AG20443 (cell line): ENCODE measurements around the gene GCSH.

ENCODE experiments used
- DNase-seq: peaks from one replicate; pipeline ENCODE4 v3.0.0; 2012; ENCODE audit warnings: low spot score, mixed read lengths

The GCSH gene

DNA sequence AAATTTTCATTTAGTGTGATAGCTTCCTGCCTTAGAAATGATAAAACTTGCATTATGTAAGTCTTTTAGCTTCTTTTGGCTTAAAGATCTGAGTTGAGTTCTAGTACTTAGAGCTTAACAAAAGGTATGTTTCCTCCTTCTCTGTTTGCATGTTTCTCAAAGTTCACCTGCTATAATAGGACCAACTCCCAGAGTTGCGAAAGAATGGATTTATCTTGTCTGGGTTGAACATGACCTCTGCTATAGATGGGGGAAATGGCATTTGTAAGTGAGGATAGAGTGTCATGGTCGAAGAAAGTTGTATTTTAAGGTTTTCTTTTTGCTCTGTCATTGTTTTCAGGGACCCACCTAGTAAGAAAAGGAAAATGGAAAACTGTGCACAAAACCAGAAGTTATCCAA, 53.4 kb downstream of the GCSH start:
- no peak for DNase-seq

DNA sequence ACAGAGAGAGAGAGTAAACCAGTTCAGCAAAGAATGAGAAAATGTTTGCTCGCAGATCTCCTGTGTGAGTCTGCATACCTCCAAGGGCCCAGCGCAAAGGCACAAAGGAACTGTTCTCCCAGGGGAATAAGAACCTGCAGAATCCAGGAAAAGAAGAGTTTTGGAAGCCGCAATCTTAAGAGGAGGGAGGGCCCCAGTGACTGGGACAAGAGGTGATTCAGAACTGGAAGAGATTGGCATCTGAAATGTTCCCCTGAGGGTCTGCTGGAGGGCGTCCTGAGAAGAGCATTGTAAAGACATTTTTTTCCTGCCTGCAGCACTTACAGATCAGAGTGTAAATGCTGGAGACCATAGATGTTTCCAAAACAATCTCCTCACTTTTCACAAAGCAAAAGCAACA, 54.5 kb downstream of the GCSH start:
- no peak for DNase-seq

DNA sequence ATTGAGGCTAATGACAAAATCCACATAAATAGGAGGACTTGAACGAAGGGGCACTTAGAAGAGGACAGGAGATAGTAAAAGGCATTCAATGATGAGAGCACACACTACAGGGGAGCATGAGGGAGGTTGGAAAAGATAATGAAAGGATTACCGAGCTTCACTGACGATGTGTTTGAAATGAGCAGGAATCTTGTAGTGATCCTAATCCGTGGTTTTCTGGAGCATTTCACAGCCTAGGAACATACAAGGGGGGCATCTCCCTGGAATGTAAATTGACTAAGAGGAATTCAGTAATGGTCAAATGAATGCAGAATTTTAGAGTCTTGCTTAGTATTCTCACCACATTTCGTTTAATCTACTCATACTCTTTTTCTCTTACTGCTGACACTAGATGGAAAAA, 55.4 kb downstream of the GCSH start:
- DNase-seq, result no peak

DNA sequence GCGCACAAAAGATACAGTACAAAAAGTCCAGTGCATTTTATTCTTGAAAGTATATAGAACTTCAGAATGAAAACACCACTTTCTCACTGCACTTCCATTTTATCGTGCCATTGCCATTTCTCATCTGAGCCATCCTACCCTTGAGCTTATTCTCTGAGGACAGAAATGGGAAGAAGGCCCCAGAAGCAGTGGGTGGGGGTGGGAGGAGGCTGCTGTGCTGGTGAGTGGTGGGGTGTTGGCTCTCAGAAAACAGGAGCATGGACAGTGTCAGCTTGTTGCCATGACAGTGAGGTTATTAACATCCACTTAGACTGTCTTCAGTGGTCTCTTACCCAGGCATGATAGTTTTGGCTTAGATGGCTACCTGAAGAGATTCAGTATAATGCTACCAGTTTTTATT, 56.1 kb downstream of the GCSH start:
- DNase-seq, result no peak

DNA sequence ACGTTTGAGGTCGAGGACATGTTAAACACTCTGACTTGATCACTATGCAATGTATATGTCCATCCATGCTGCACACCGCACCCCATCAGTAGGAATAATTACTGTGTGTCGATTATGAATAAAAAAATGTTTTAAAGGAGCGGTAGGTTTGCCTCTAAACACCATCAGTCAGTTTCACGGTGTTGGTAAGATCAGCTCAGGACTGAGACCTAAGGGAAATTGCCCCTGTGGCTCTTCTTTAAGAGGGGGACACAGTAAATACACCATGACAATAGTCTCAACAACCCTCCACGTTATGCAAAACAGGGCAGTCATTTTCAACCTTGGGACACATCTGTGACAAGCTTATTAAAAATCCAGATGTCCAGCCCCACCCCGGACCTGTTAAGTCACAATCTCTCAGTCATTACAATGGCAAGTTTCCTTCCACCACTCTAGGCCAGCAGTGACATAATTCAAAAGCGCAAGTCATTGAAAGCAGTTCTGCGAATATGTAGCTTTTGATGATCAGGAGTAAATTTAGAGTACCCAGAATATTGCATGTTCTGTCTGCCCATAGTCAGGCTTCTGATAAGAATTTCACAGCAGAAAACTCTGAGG, 59.3 kb downstream of the GCSH start:
- DNase-seq, result peak; percentile 27

DNA sequence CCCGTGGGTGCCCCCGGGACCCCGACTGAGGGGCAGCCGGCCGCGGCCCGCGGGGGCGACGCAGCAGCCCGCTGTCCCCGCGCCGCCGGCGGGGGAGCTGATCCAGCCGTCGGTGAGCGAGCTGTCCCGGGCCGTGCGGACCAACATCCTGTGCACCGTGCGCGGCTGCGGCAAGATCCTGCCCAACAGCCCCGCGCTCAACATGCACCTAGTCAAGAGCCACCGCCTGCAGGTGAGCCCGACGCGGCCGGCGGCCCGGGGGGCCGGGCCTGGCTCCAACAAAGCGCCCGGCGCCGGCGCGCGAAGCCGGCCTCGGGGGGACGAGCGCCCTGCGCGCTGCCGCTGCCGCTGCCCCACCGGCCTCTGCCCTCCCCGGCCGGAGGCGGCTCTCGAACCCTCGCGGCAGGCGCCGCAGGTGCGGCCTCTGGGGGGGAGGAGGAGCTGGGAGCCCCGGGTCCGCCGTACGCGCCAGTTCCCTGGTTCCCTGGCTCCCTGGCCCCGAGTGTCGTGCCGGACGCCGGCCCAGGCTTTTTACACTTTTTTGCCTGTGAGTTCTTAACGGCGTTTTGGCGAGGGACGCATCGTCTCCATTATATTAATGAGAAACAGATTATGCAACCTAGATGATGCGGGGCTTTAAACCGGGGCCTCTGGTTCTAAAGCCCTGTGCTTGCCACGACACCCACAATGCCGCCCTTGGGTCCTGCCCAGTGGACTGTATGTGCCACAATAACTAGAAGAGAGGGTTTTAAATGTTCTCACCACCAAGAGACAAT, 60.0 kb downstream of the GCSH start:
- peak; percentile 70 for DNase-seq

DNA sequence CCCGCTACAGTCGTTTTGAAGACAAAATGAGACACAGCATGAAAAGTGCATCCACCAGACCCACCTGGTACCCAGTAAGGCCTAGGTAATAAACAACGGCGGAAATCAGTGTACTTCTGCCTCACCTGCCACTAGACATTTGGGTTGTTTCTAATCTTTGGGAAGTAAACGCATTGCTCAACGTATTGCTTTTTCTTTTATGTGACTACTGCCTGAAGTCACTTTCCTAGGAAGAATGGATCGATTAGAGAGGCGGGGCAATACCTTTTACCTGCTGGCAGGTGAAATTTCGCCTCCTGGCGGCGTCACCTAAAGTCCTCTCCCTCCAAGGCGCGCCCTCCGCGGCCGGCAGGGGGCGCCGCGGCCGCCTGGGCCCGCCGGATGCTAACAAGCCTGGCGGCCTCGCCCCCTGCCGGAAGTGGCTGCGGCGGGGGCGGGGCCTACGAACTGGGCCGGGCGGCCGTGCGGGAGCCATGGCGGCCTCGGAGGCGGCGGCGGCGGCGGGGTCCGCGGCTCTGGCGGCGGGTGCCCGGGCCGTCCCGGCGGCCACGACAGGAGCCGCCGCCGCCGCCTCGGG, 60.7 kb downstream of the GCSH start, which contains the start of gene ATMIN:
ATMIN (plus strand) TSS at position 445 of the 577 bp plus-strand sequence; CDS start at position 474, 29 bp downstream.
- peak; percentile 99 for DNase-seq
